Central memory CD4-positive, alpha-beta T cell (primary cell): ENCODE measurements around the gene IRAG1.

Source experiments
- DNase-seq: peaks from one replicate; pipeline ENCODE4 v3.0.0; 2022

The IRAG1 gene

GRCh38 chr11:10645212-10645795, 48.3 kb downstream of the IRAG1 start:
- no peak for DNase-seq
